ENCODE measurements around the gene PTPRC.

- no peak for TF ChIP-seq POLR2A (IDR thresholded peaks at IDR 0.05)
- no peak for TF ChIP-seq CTCF (IDR thresholded peaks at IDR 0.05)
Observed at GRCh38 chr1:198676253-198676652, 37.4 kb downstream of the PTPRC start.
